ENCODE measurements around the gene HTT.

GRCh38 chr4:3287972-3288570 lies 213.6 kb downstream of the HTT start:
- no peak for TF ChIP-seq JUND (IDR thresholded peaks at IDR 0.05; ENCODE audit: low read depth, low read length)
- TF ChIP-seq CTCF (IDR thresholded peaks at IDR 0.05 in 2 of 3, conservative IDR thresholded peaks at IDR 0.05 in 1 of 3; ENCODE audit: control insufficient read depth in 2 of 3, extremely low read depth in 1 of 3, insufficient read depth in 1 of 3, low read depth in 3 of 3, low read length in 3 of 3), result no peak
- TF ChIP-seq NFIC (IDR thresholded peaks at IDR 0.05; ENCODE audit: low read depth, low read length), result no peak
- no peak for TF ChIP-seq SP1 (IDR thresholded peaks at IDR 0.05; ENCODE audit: low read depth, low read length)
- no peak for TF ChIP-seq POLR2AphosphoS5 (IDR thresholded peaks at IDR 0.05; ENCODE audit: low read length)
- TF ChIP-seq RCOR1 (conservative IDR thresholded peaks at IDR 0.05; ENCODE audit: low read depth, low read length), result no peak
- TF ChIP-seq SIX5 (IDR thresholded peaks at IDR 0.05; ENCODE audit: low read depth, low read length, severe bottlenecking), result no peak
- TF ChIP-seq SRF (IDR thresholded peaks at IDR 0.05; ENCODE audit: low read depth in 2 of 2, low read length in 2 of 2), result no peak
- TF ChIP-seq, protein P1, sequence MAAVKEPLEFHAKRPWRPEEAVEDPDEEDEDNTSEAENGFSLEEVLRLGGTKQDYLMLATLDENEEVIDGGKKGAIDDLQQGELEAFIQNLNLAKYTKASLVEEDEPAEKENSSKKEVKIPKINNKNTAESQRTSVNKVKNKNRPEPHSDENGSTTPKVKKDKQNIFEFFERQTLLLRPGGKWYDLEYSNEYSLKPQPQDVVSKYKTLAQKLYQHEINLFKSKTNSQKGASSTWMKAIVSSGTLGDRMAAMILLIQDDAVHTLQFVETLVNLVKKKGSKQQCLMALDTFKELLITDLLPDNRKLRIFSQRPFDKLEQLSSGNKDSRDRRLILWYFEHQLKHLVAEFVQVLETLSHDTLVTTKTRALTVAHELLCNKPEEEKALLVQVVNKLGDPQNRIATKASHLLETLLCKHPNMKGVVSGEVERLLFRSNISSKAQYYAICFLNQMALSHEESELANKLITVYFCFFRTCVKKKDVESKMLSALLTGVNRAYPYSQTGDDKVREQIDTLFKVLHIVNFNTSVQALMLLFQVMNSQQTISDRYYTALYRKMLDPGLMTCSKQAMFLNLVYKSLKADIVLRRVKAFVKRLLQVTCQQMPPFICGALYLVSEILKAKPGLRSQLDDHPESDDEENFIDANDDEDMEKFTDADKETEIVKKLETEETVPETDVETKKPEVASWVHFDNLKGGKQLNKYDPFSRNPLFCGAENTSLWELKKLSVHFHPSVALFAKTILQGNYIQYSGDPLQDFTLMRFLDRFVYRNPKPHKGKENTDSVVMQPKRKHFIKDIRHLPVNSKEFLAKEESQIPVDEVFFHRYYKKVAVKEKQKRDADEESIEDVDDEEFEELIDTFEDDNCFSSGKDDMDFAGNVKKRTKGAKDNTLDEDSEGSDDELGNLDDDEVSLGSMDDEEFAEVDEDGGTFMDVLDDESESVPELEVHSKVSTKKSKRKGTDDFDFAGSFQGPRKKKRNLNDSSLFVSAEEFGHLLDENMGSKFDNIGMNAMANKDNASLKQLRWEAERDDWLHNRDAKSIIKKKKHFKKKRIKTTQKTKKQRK (IDR thresholded peaks at IDR 0.05; ENCODE audit: low read depth, low read length), result no peak
- TF ChIP-seq, protein P2, sequence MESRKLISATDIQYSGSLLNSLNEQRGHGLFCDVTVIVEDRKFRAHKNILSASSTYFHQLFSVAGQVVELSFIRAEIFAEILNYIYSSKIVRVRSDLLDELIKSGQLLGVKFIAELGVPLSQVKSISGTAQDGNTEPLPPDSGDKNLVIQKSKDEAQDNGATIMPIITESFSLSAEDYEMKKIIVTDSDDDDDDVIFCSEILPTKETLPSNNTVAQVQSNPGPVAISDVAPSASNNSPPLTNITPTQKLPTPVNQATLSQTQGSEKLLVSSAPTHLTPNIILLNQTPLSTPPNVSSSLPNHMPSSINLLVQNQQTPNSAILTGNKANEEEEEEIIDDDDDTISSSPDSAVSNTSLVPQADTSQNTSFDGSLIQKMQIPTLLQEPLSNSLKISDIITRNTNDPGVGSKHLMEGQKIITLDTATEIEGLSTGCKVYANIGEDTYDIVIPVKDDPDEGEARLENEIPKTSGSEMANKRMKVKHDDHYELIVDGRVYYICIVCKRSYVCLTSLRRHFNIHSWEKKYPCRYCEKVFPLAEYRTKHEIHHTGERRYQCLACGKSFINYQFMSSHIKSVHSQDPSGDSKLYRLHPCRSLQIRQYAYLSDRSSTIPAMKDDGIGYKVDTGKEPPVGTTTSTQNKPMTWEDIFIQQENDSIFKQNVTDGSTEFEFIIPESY (IDR thresholded peaks at IDR 0.05), result no peak

Data from GM12878 (cell line).